GM12878 (cell line): ENCODE measurements around the gene STMP1. TPM values are rescaled to one million over a fixed set of nuclear protein-coding genes. Genes with fewer than 3 reads are reported as not detected.
A peak's percentile ranks its signal among the peaks of the same experiment; 100 is the strongest.

Experiments
- ATAC-seq: fragments of 200-7000 bp; cut with Tn5 transposase; 3 replicates; pipeline ENCODE4 v1.9.1; 2020; ENCODE audit warnings: mild to moderate bottlenecking, moderate library complexity
- BruUV-seq: library from RNA; stranded (reverse); fragments of 400-500 nt; replicated peaks from 2 replicates; lab custom pipeline; 2021; lab: Mats Ljungman, UMichigan
- CTCF ChIA-PET: fragments of 300-600 bp; sonication (Branson Sonifier 250); formaldehyde crosslinking; extraction: SDS; loops from one replicate; lab custom pipeline; 2021; ENCODE audit warnings: inconsistent platforms; lab: Yijun Ruan, JAX
- POLR2A ChIA-PET: fragments of 350-600 bp; formaldehyde crosslinking; extraction: SDS; loops from one replicate; lab custom pipeline; 2021; ENCODE audit warnings: inconsistent platforms; lab: Charles Lee
- RAD21 ChIA-PET: fragments of 300-600 bp; sonication (Branson Sonifier 250); formaldehyde crosslinking; loops from one replicate; lab custom pipeline; 2023; ENCODE audit warnings: antibody characterized with exemption; ENCODE audit not compliant: unreplicated experiment; lab: Charles Lee
- SMC1A ChIA-PET: fragments of 300-600 bp; sonication (Branson Sonifier 250); formaldehyde crosslinking; loops from one replicate; lab custom pipeline; 2023; ENCODE audit not compliant: unreplicated experiment, uncharacterized antibody; lab: Charles Lee
- DNase-seq: peaks from one replicate; pipeline ENCODE4 v3.0.0-alpha.2; 2011; ENCODE audit warnings: low read depth, low spot score
- FAIRE-seq: peaks from 3 replicates; lab custom pipeline; 2011; peaks lifted over from hg19 to GRCh38; lab: Jason Lieb, UNC
- H2AFZ ChIP-seq: 2 replicates; pipeline ENCODE4 v1.6.0; 2011; ENCODE audit warnings: low read depth, low read length, control low read depth; ENCODE audit not compliant: control insufficient read depth
- H3K27ac ChIP-seq: 2 replicates; pipeline ENCODE4 v1.5.1; 2011; ENCODE audit warnings: control low read depth; ENCODE audit not compliant: control insufficient read depth, insufficient read depth
- H3K27me3 ChIP-seq, 2 experiments: replicated peaks in 1 of 2; 2 replicates each; pipeline versions ENCODE4 v1.6.0 to v1.6.1; 2011; ENCODE audit warnings: low read length in 1 of 2; ENCODE audit not compliant: control insufficient read depth in 2 of 2, insufficient read depth in 2 of 2
- H3K36me3 ChIP-seq, 2 experiments: 2 replicates each; pipeline ENCODE4 v1.5.1; 2011; ENCODE audit warnings: low read length in 1 of 2; ENCODE audit not compliant: control insufficient read depth in 2 of 2, insufficient read depth in 2 of 2
- H3K4me1 ChIP-seq: 2 replicates; pipeline ENCODE4 v1.6.1; 2011; ENCODE audit warnings: mild to moderate bottlenecking, low read length, moderate library complexity, mixed read lengths; ENCODE audit not compliant: control insufficient read depth, insufficient read depth
- H3K4me2 ChIP-seq: 2 replicates; pipeline ENCODE4 v1.6.0; 2011; ENCODE audit warnings: control low read depth; ENCODE audit not compliant: control insufficient read depth, insufficient read depth
- H3K4me3 ChIP-seq: fragments of 200-600 bp; sonication (generic); 2 replicates; pipeline ENCODE4 v1.5.1; 2016
- H3K79me2 ChIP-seq: 2 replicates; pipeline ENCODE4 v1.6.0; 2011; ENCODE audit warnings: low read length; ENCODE audit not compliant: control insufficient read depth, insufficient read depth
- H3K9ac ChIP-seq: 2 replicates; pipeline ENCODE4 v1.8.0; 2011; ENCODE audit warnings: low read length, control low read depth, mixed read lengths; ENCODE audit not compliant: control insufficient read depth, insufficient read depth
- H3K9me3 ChIP-seq: replicated peaks from 3 replicates; pipeline ENCODE4 v1.5.1; 2011; ENCODE audit warnings: mild to moderate bottlenecking, low read length; ENCODE audit not compliant: control insufficient read depth, insufficient read depth
- H4K20me1 ChIP-seq: 2 replicates; pipeline ENCODE4 v1.6.0; 2011; ENCODE audit not compliant: control insufficient read depth, insufficient read depth
- ATF7 ChIP-seq: fragments of 450-650 bp; IDR thresholded peaks from 2 replicates; pipeline ENCODE4 v1.6.1; 2016; ENCODE audit warnings: low read depth, mild to moderate bottlenecking
- CTCF ChIP-seq, 3 experiments: IDR thresholded peaks in 2 of 3; conservative IDR thresholded peaks in 1 of 3; 2 replicates each; pipeline ENCODE4 v1.5.1; 2011; ENCODE audit warnings: low read depth in 3 of 3, low read length in 3 of 3, mild to moderate bottlenecking in 3 of 3, control low read depth in 2 of 3, moderate library complexity in 2 of 3, inconsistent platforms in 1 of 3, mixed read lengths in 1 of 3; ENCODE audit not compliant: control insufficient read depth in 2 of 3, insufficient read depth in 1 of 3; ENCODE audit errors: extremely low read depth in 1 of 3
- HSF1 ChIP-seq: fragments of 150-350 bp; IDR thresholded peaks from 2 replicates; pipeline ENCODE4 v1.6.1; 2014; ENCODE audit warnings: mild to moderate bottlenecking, low read depth, low read length
- JUND ChIP-seq: IDR thresholded peaks from 2 replicates; pipeline ENCODE4 v1.6.1; 2012; ENCODE audit warnings: low read depth, mild to moderate bottlenecking, low read length, improper control_type of control experiment, moderate library complexity
- MXI1 ChIP-seq: fragments of 150-350 bp; IDR thresholded peaks from 2 replicates; pipeline ENCODE4 v1.6.1; 2011; ENCODE audit warnings: low read depth, mild to moderate bottlenecking, inconsistent platforms, low read length, improper control_type of control experiment
- POLR2AphosphoS5 ChIP-seq: IDR thresholded peaks from 2 replicates; pipeline ENCODE4 v1.6.1; 2011; ENCODE audit warnings: mild to moderate bottlenecking, low read length, inconsistent platforms
- RAD21 ChIP-seq: IDR thresholded peaks from 2 replicates; pipeline ENCODE4 v1.6.1; 2011; ENCODE audit warnings: mild to moderate bottlenecking, low read depth, low read length, moderate library complexity; ENCODE audit not compliant: insufficient read depth
- RCOR1 ChIP-seq: conservative IDR thresholded peaks from 2 replicates; pipeline ENCODE4 v1.6.1; 2012; ENCODE audit warnings: low read depth, low read length, improper control_type of control experiment
- RFX5 ChIP-seq: IDR thresholded peaks from 2 replicates; pipeline ENCODE4 v1.6.1; 2011; ENCODE audit warnings: low read depth, low read length, improper control_type of control experiment
- SKIL ChIP-seq: fragments of 450-650 bp; IDR thresholded peaks from 2 replicates; pipeline ENCODE4 v1.6.1; 2017; ENCODE audit warnings: mild to moderate bottlenecking, low read depth, inconsistent platforms; ENCODE audit not compliant: poor library complexity, severe bottlenecking
- SREBF2 ChIP-seq: IDR thresholded peaks from 2 replicates; pipeline ENCODE4 v1.6.1; 2012; ENCODE audit warnings: mild to moderate bottlenecking, low read length
- STAT1 ChIP-seq: fragments of 450-650 bp; conservative IDR thresholded peaks from 2 replicates; pipeline ENCODE4 v1.6.1; 2014; ENCODE audit warnings: antibody characterized with exemption, mild to moderate bottlenecking
- ZNF207 ChIP-seq: fragments of 450-650 bp; IDR thresholded peaks from 2 replicates; pipeline ENCODE4 v1.6.1; 2014; ENCODE audit warnings: antibody characterized with exemption, mild to moderate bottlenecking, borderline replicate concordance
- ZNF687 ChIP-seq: fragments of 450-650 bp; IDR thresholded peaks from 2 replicates; pipeline ENCODE4 v1.6.1; 2017; ENCODE audit warnings: mild to moderate bottlenecking, moderate library complexity
- WGBS: methylation state at CpG from one replicate; pipeline ENCODE4 v1.1.6; 2016; ENCODE audit warnings: low lambda C conversion rate; ENCODE audit not compliant: insufficient replicate concordance, insufficient coverage; ENCODE audit errors: missing lambda C conversion rate; 5-methylcytosine and 5-hydroxymethylcytosine counted together
- in situ Hi-C: fragments of 300-500 bp; cut with MboI; formaldehyde crosslinking; loops from 9 replicates; pipeline ENCODE4 v1.14.3; 2018; ENCODE audit warnings: mixed read lengths
- intact Hi-C: fragments of 100-400 bp; cut with micrococcal nuclease; formaldehyde crosslinking; loops from one replicate; pipeline ENCODE4 v1.14.2; 2022; ENCODE audit not compliant: unreplicated experiment
- polyA plus RNA-seq, 11 experiments: library from polyadenylated mRNA; depleted of rRNA in 4 of 11; unstranded in 6 of 11; stranded (reverse) in 5 of 11; fragments of >200 nt; fragmentation: Nextera tagmentation in 4 of 11; fragmentation: Illumina TruSeq in 1 of 11; extraction: Ambion mirVana in 4 of 11; extraction: Trizol in 1 of 11; gene quantifications; 1 replicate in 1 of 11; 2 replicates in 10 of 11; pipeline versions ENCODE4 v1.2.1 to v1.2.3, GENCODE V29; 2011 to 2016; ENCODE audit warnings: inconsistent platforms in 2 of 11, missing spikeins in 2 of 11, low read depth in 1 of 11
- total RNA-seq, 4 experiments: library from RNA; depleted of rRNA in 3 of 4; stranded (reverse); fragments of >200 nt in 3 of 4; fragmentation: Illumina TruSeq in 1 of 4; extraction: Trizol in 1 of 4; gene quantifications; 2 replicates each; pipeline versions ENCODE4 v1.2.1 to v1.2.3, GENCODE V29; 2013 to 2021

Gene STMP1
- total and polyA plus RNA-seq, 10 of the 15 experiments (the other 5 are each of a cell fraction or from before 2014, with no cell fraction given) = 8.0 to 79.9 (median 24.7) TPM

- no TSS peak for BruUV-seq
- H3K9me3 ChIP-seq = no peaks in the 10 kb centered on the region
- peak overlapping the region; percentile 36; the same call in 1 of the 2 replicates for H3K9ac ChIP-seq
- FAIRE-seq (no peak), DNase-seq (no peak), ATAC-seq (no peak)
- ChIA-PET POLR2A (interaction anchor here (0.9 to 3.6 kb wide), 2 partner anchors 10 to 20 kb away, joined by 3 to 17 read pairs; no protein-coding TSS in a partner anchor), RAD21 (interaction anchor here (1.2 to 1.3 kb wide), 2 partner anchors 10 to 17 kb away, joined by 5 to 7 read pairs; no protein-coding TSS in a partner anchor), CTCF (interaction anchor here (0.7 to 10.3 kb wide), 7 partner anchors 11 to 387 kb away, joined by 3 to 89 read pairs (median 3); no protein-coding TSS in a partner anchor), SMC1A (interaction anchor here (3.0 to 3.5 kb wide), 2 partner anchors 10 to 17 kb away, joined by 9 to 21 read pairs; no protein-coding TSS in a partner anchor)
- H3K27ac ChIP-seq = peak overlapping the region; percentile 38
- peak overlapping the region; percentile 65 for H3K4me3 ChIP-seq
- intact Hi-C loops = loop anchor here (5.0 to 10.0 kb wide), 2 partner anchors 150 to 313 kb away; partner anchors contain the start of genes CNOT4 and MTPN
- H3K27me3 ChIP-seq = no peaks in the 10 kb centered on the region
- no peaks in the 10 kb centered on the region; a peak in 1 of 4 replicates for H3K36me3 ChIP-seq
- H3K4me2 ChIP-seq = peak overlapping the region; percentile 94
- peak overlapping the region; percentile 97 for H2AFZ ChIP-seq
- peaks cover 19% of the 10 kb centered on the region for H3K79me2 ChIP-seq
- 27% methylated on average over 17 of the region's 17 CpGs for WGBS
- in situ Hi-C loops = loop anchor here (10.0 kb wide), 1 partner anchor 313 kb away; the partner anchor contains the start of gene MTPN
- H3K4me1 ChIP-seq = peaks cover 2% of the 10 kb centered on the region; the same call in 1 of the 2 replicates
- no peaks in the 10 kb centered on the region for H4K20me1 ChIP-seq
- TF ChIP-seq MXI1 (no peak), POLR2AphosphoS5 (peak; percentile 88), STAT1 (no peak), RCOR1 (no peak), ZNF687 (peak; percentile 89; the same call in 1 of the 2 replicates), SKIL (peak; percentile 28), ATF7 (no peak), HSF1 (0 out of 2 replicates have a peak, but pooled peaks have one; percentile 27), RAD21 (no peak), RFX5 (no peak), SREBF2 (no peak), CTCF (IDR thresholded peaks at IDR 0.05 in 2 of 3, conservative IDR thresholded peaks at IDR 0.05 in 1 of 3; ENCODE audit: control insufficient read depth in 2 of 3, extremely low read depth in 1 of 3, insufficient read depth in 1 of 3, low read depth in 3 of 3, low read length in 3 of 3) (peak in 1 of 3 experiments; percentile 51; a peak in 1 of 6 replicates), ZNF207 (peak; percentile 79), JUND (no peak)
Observed at GRCh38 chr7:135662123-135662372, 266 bp upstream of the STMP1 start.
